BJ (cell line): ENCODE results near the gene SLC35F1. TPM values are rescaled to one million over a fixed set of nuclear protein-coding genes. Genes with fewer than 3 reads are reported as not detected.

Experiments used
- CTCF ChIA-PET: fragments of 350-600 bp; formaldehyde crosslinking; extraction: SDS; loops from one replicate; lab custom pipeline; 2021; ENCODE audit warnings: antibody characterized with exemption, inconsistent platforms; lab: Yijun Ruan, JAX
- POLR2A ChIA-PET: fragments of 300-600 bp; sonication (Branson Sonifier 250); formaldehyde crosslinking; extraction: SDS; loops from one replicate; lab custom pipeline; 2021; ENCODE audit warnings: antibody characterized with exemption; lab: Charles Lee
- DNase-seq: peaks from one replicate; pipeline ENCODE4 v3.0.0-alpha.2; 2011; ENCODE audit warnings: low read depth
- H3K27me3 ChIP-seq: 2 replicates; pipeline ENCODE4 v1.6.0; 2011; ENCODE audit warnings: low read length; ENCODE audit not compliant: control insufficient read depth, insufficient read depth
- H3K36me3 ChIP-seq: 2 replicates; pipeline ENCODE4 v1.5.1; 2011; ENCODE audit warnings: low read length; ENCODE audit not compliant: control insufficient read depth, insufficient read depth
- H3K4me3 ChIP-seq: 2 replicates; pipeline ENCODE4 v1.5.1; 2011; ENCODE audit warnings: low read depth, mild to moderate bottlenecking, control low read depth, low read length
- polyA plus RNA-seq: library from polyadenylated mRNA; depleted of rRNA; stranded (reverse); fragments of >200 nt; gene quantifications from 2 replicates; pipeline ENCODE4 v1.2.3, GENCODE V29; 2011
- TF ChIP-seq, protein P1 (sequence below): IDR thresholded peaks from 2 replicates; pipeline ENCODE4 v1.5.1; 2011; ENCODE audit warnings: low read depth, mild to moderate bottlenecking, control low read depth, inconsistent platforms, low read length, moderate library complexity; ENCODE audit not compliant: insufficient read depth

The SLC35F1 gene
- polyA plus RNA-seq, 1 experiment = not detected

DNA sequence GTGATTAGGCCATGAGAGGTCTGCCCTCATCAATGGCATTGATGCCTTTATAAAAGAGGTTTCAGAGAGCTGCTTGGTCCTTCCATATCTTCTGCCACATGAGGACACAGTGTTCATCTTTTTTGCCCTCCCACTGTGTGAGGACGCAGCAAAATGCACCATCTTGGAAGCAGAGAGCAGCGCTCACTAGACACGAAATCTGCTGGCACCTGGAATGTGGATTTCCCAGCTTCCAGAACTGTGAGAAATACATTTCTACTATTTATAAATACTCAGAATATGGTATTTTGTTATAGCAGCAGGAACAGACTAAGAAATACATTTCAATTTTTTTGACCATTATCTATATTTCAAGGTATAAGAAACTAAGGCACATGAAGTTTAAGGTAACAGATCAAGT, 24.9 kb downstream of the SLC35F1 start:
- DNase-seq = no peak
- Histone ChIP-seq H3K36me3 (no peaks in the 10 kb centered on the region), H3K27me3 (no peaks in the 10 kb centered on the region), H3K4me3 (no peak overlapping the region)
- TF ChIP-seq, protein P1, sequence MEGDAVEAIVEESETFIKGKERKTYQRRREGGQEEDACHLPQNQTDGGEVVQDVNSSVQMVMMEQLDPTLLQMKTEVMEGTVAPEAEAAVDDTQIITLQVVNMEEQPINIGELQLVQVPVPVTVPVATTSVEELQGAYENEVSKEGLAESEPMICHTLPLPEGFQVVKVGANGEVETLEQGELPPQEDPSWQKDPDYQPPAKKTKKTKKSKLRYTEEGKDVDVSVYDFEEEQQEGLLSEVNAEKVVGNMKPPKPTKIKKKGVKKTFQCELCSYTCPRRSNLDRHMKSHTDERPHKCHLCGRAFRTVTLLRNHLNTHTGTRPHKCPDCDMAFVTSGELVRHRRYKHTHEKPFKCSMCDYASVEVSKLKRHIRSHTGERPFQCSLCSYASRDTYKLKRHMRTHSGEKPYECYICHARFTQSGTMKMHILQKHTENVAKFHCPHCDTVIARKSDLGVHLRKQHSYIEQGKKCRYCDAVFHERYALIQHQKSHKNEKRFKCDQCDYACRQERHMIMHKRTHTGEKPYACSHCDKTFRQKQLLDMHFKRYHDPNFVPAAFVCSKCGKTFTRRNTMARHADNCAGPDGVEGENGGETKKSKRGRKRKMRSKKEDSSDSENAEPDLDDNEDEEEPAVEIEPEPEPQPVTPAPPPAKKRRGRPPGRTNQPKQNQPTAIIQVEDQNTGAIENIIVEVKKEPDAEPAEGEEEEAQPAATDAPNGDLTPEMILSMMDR = no peak
- POLR2A ChIA-PET = no interaction called here
- CTCF ChIA-PET = no interaction called here

DNA sequence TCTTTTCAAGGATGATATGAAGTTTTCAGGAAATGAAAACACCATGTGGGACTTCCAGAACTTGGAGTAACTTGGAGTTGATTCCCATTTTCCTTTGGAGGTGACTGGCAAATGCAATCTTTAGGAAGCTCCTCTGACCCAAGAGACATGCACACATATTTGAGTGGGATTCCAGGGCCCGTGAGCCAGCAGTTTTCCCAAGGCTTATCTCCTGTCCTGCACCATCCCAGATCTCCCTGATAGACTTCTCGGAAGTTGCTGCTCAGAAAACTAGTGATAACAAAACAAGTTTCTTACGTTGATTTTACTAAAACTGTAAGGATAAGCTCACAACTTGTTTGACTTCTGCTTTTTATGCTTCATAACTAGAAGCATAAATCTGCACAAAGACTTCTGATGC, 25.6 kb downstream of the SLC35F1 start:
- TF ChIP-seq, protein P1 = no peak
- Histone ChIP-seq H3K36me3 (no peaks in the 10 kb centered on the region), H3K27me3 (no peaks in the 10 kb centered on the region), H3K4me3 (no peak overlapping the region)
- POLR2A ChIA-PET = no interaction called here
- DNase-seq = no peak
- CTCF ChIA-PET = no interaction called here

GRCh38 chr6:117933471-117933870, 26.4 kb downstream of the SLC35F1 start:
- DNase-seq = no peak
- Histone ChIP-seq H3K36me3 (no peaks in the 10 kb centered on the region), H3K4me3 (no peak overlapping the region), H3K27me3 (no peaks in the 10 kb centered on the region)
- POLR2A ChIA-PET = interaction anchor here (0.5 kb wide), 1 partner anchor 1288 kb away, joined by 5 read pairs; no protein-coding TSS in a partner anchor
- CTCF ChIA-PET = no interaction called here
- TF ChIP-seq, protein P1 = no peak

DNA sequence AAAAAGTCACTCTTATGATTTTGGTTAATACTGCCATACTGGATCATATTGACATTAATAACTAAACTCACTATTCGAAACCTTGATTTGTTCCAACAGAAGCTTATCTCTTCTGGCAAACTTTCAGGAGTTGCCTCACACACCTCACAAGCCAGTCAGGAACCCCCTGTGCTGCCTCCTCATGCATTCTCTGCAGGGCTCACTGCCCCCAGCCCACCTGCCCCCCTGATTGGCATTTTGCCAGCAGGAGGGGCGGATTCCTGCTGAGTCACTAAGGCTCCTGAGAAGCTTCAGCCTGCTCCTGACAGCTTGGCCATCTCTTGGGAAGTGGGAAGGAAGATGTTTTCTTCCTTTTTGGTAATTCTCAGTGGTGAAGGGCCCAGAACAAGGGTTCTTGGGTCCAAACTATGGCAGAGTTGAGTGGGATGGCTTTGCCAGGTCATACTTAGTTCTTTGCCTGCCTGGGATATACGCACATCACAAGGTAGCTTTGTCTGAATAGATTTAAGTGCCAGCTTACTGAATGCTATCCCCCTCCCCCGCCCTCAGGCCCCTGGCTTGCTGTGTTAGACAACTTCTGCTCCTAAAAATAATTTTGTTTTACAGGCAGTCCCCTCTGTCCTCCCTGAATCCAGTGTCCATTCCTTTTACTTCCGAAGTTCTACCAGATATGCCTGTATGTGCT, 31.4 kb downstream of the SLC35F1 start:
- CTCF ChIA-PET = no interaction called here
- TF ChIP-seq, protein P1 = no peak

DNA sequence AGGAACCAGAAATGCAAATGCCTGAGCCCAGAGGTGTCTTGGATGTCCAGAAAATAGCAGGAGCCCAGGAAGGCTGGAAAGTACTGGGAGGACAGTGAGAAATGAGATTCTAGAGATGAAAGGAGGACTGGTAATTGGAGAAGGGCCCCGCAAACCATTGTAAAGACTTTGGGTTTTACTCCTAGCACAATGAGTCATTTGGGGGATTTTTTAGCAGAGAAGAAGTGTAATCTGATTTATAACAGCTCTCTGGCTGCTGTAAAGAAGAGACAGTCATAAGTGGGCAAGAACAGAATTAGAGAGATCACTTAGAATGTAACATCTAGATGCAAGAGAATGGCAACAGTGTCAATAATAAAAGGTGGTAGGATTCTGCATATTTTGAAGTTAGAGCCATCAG, 40.2 kb downstream of the SLC35F1 start:
- TF ChIP-seq, protein P1 = no peak
- Histone ChIP-seq H3K4me3 (no peak overlapping the region), H3K27me3 (no peaks in the 10 kb centered on the region), H3K36me3 (no peaks in the 10 kb centered on the region)
- CTCF ChIA-PET = no interaction called here
- POLR2A ChIA-PET = no interaction called here
- no peak for DNase-seq

More for the DNA sequence above, 31.4 kb downstream of the SLC35F1 start:
- Histone ChIP-seq H3K27me3 (no peaks in the 10 kb centered on the region), H3K4me3 (no peak overlapping the region), H3K36me3 (no peaks in the 10 kb centered on the region)
- DNase-seq = peak; percentile 0
- POLR2A ChIA-PET = no interaction called here
